ENCODE measurements around the gene CCDC60.

DNA sequence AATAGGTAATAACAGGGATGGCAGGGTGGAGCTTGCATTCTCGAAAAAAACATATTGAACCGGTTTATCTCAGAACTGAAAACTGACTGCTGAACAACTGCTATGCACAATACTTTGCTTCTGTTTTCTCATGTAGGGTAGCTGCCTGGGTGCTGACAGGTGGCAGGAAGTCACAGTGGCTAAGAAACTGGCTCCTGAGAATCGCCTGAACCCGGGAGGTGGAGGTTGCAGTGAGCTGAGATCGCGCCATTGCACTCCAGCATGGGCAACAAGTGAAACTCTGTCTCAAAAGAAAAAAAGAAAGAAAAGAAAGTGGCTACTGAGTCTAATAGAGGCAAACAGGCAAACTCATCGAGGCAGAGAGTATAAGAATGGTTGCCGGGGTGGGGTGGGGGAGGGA lies 113.1 kb downstream of the CCDC60 start:
- TF ChIP-seq POLR2A (IDR thresholded peaks at IDR 0.05; ENCODE audit: low read length) (no peak), GATA1 (IDR thresholded peaks at IDR 0.05; ENCODE audit: low read depth, low read length) (no peak)
